Activated T-cell treated with anti-CD3 and anti-CD28 coated beads, Interleukin-2, amount 50 U/mL, for 4 hours (primary cell): ENCODE data around the gene PCYT1B. TPM values are rescaled to one million over a fixed set of nuclear protein-coding genes. Genes with fewer than 3 reads are reported as not detected.

Experiments
- ATAC-seq, 2 donors: fragments of 200-7000 bp; cut with Tn5 transposase; one replicate each; pipeline ENCODE4 v1.10.0; 2021
- DNase-seq: peaks from one replicate; pipeline ENCODE4 v3.0.0-alpha.2; 2020
- H3K27me3 Mint-ChIP-seq: one replicate; pipeline ENCODE4 v1.8.0; 2021; ENCODE audit warnings: low read depth, mixed read lengths
- H3K36me3 Mint-ChIP-seq: one replicate; pipeline ENCODE4 v1.8.0; 2022; ENCODE audit warnings: mixed read lengths; ENCODE audit not compliant: insufficient read depth
- H3K4me1 Mint-ChIP-seq: one replicate; pipeline ENCODE4 v1.8.0; 2021; ENCODE audit warnings: low read depth, mixed read lengths
- H3K4me3 Mint-ChIP-seq: one replicate; pipeline ENCODE4 v1.8.0; 2021; ENCODE audit warnings: mild to moderate bottlenecking, moderate library complexity, mixed read lengths
- H3K9me3 Mint-ChIP-seq: one replicate; pipeline ENCODE4 v1.8.0; 2021; ENCODE audit warnings: mixed read lengths
- total RNA-seq, 3 donors: library from RNA; stranded (reverse); gene quantifications; one replicate each; pipeline ENCODE4 v1.2.1, GENCODE V29; 2021

PCYT1B gene
- total RNA-seq = not detected

GRCh38 chrX:24647257-24648058, at the start of gene PCYT1B:
Gene PCYT1B (minus strand): TSS chrX:24647347. CDS start chrX:24647105, 242 bp downstream.
- H3K36me3 Mint-ChIP-seq = no peaks in the 10 kb centered on the region
- no peaks in the 10 kb centered on the region for H3K9me3 Mint-ChIP-seq
- H3K4me1 Mint-ChIP-seq = peaks cover 14% of the 10 kb centered on the region
- DNase-seq = peak; percentile 29
- peak within 1 kb of the TSS; percentile 69 for H3K4me3 Mint-ChIP-seq
- peaks cover 14% of the 10 kb centered on the region for H3K27me3 Mint-ChIP-seq
- peak; percentile 99 for ATAC-seq

- peaks cover 5% of the 10 kb centered on the region for H3K36me3 Mint-ChIP-seq
- no peaks in the 10 kb centered on the region for H3K27me3 Mint-ChIP-seq
- no peak for DNase-seq
- H3K4me1 Mint-ChIP-seq = peaks cover 6% of the 10 kb centered on the region
- no peak for ATAC-seq
- H3K4me3 Mint-ChIP-seq = no peak overlapping the region
- no peaks in the 10 kb centered on the region for H3K9me3 Mint-ChIP-seq
Measured at GRCh38 chrX:24696294-24696693, 49.1 kb upstream of the PCYT1B start.

GRCh38 chrX:24694825-24695224, 47.7 kb upstream of the PCYT1B start:
- no peak for DNase-seq
- ATAC-seq = no peak
- Mint-ChIP-seq H3K4me1 (peaks cover 6% of the 10 kb centered on the region), H3K27me3 (no peaks in the 10 kb centered on the region), H3K36me3 (peaks cover 2% of the 10 kb centered on the region), H3K4me3 (peak overlapping the region; percentile 89), H3K9me3 (no peaks in the 10 kb centered on the region)

GRCh38 chrX:24693453-24694202, 46.5 kb upstream of the PCYT1B start, which contains the start of gene POLA1:
Gene POLA1 (plus strand): TSS chrX:24693918. CDS start chrX:24693962, 44 bp downstream.
- Mint-ChIP-seq H3K27me3 (no peaks in the 10 kb centered on the region), H3K36me3 (no peaks in the 10 kb centered on the region), H3K4me1 (peaks cover 6% of the 10 kb centered on the region), H3K9me3 (no peaks in the 10 kb centered on the region), H3K4me3 (peak within 1 kb of the TSS; percentile 89)
- ATAC-seq (peak; percentile 93 to 96), DNase-seq (peak; percentile 41)

GRCh38 chrX:24692305-24692704, 45.2 kb upstream of the PCYT1B start:
- no peaks in the 10 kb centered on the region for H3K27me3 Mint-ChIP-seq
- ATAC-seq (no peak), DNase-seq (no peak)
- H3K9me3 Mint-ChIP-seq = no peaks in the 10 kb centered on the region
- no peaks in the 10 kb centered on the region for H3K36me3 Mint-ChIP-seq
- H3K4me3 Mint-ChIP-seq = no peak overlapping the region
- peaks cover 6% of the 10 kb centered on the region for H3K4me1 Mint-ChIP-seq

GRCh38 chrX:24684048-24684447, 36.9 kb upstream of the PCYT1B start:
- ATAC-seq (no peak), DNase-seq (no peak)
- H3K4me3 Mint-ChIP-seq = no peak overlapping the region
- peaks cover 11% of the 10 kb centered on the region for H3K4me1 Mint-ChIP-seq
- no peaks in the 10 kb centered on the region for H3K9me3 Mint-ChIP-seq
- no peaks in the 10 kb centered on the region for H3K36me3 Mint-ChIP-seq
- H3K27me3 Mint-ChIP-seq = no peaks in the 10 kb centered on the region

- Mint-ChIP-seq H3K4me3 (no peak overlapping the region), H3K36me3 (no peaks in the 10 kb centered on the region), H3K27me3 (no peaks in the 10 kb centered on the region), H3K9me3 (no peaks in the 10 kb centered on the region), H3K4me1 (peaks cover 11% of the 10 kb centered on the region)
- ATAC-seq (peak; percentile 98), DNase-seq (no peak)
Measured at GRCh38 chrX:24682739-24683432, 35.7 kb upstream of the PCYT1B start.

DNA sequence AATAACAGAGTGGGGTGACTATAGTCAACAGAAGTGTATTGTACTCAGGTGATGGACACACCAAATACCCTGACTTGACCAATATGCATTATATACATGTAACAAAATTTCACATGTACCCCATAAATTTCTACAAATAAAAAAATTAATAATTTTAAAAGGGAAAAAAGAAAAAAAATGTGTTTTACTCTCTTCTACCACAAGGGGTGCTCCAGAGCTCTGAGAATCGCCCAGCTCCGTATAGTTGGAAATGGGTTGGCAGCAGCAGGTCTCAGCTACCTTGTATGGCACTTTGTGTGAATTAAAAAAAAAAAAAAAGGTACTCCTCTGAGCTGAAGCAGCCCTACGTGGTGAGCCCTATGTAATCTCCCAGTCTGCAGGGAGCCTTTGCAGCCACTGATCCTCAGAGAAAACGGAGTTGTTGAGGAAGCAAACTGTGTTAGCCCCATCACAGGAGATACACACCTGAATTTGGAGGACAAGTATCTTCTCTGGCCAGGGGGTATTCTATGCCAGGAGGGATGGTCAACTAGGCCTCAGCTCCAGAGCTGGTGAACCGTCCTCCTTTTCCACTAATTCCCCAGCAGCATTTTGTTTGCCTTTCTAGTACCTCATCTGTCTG, 29.4 kb upstream of the PCYT1B start:
- no peaks in the 10 kb centered on the region for H3K4me1 Mint-ChIP-seq
- DNase-seq (no peak), ATAC-seq (peak in 1 of 2 donors; percentile 46)
- no peak overlapping the region for H3K4me3 Mint-ChIP-seq
- no peaks in the 10 kb centered on the region for H3K9me3 Mint-ChIP-seq
- H3K36me3 Mint-ChIP-seq = no peaks in the 10 kb centered on the region
- H3K27me3 Mint-ChIP-seq = no peaks in the 10 kb centered on the region

- Mint-ChIP-seq H3K36me3 (no peaks in the 10 kb centered on the region), H3K4me3 (no peak overlapping the region), H3K27me3 (no peaks in the 10 kb centered on the region), H3K4me1 (no peaks in the 10 kb centered on the region), H3K9me3 (no peaks in the 10 kb centered on the region)
- DNase-seq (no peak), ATAC-seq (no peak)
Measured at GRCh38 chrX:24673424-24673823, 26.3 kb upstream of the PCYT1B start.

DNA sequence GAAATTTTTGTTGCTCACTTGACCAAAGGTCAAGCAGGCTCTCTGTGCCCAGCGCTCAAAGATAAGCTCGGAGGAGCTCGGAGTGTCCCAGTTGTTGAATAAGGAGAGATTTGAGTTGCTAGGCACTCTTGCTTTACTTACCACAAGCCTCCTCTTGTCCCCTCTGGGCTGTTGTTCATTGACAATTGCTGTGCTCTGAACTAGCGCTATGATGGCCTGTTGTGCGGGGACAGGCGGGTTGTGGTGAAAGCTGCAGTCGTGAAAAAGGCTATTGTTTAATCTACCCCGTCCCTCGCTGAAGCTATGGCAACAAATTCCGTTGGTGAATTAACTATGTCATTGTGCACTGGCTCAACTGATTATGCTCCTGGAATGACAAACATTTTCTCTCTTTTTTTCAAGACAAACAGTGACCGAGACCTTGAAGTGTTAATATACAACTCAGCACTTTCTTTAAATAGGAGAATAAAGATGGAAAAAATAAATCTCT, 25.6 kb upstream of the PCYT1B start:
- H3K4me3 Mint-ChIP-seq = no peak overlapping the region
- no peaks in the 10 kb centered on the region for H3K9me3 Mint-ChIP-seq
- no peak for DNase-seq
- ATAC-seq = no peak
- H3K4me1 Mint-ChIP-seq = no peaks in the 10 kb centered on the region
- H3K36me3 Mint-ChIP-seq = no peaks in the 10 kb centered on the region
- no peaks in the 10 kb centered on the region for H3K27me3 Mint-ChIP-seq

- Mint-ChIP-seq H3K4me1 (no peaks in the 10 kb centered on the region), H3K9me3 (no peaks in the 10 kb centered on the region)
Measured at GRCh38 chrX:24668111-24668510, 21.0 kb upstream of the PCYT1B start.

GRCh38 chrX:24662352-24662751, 15.2 kb upstream of the PCYT1B start:
- ATAC-seq (no peak), DNase-seq (no peak)
- no peaks in the 10 kb centered on the region for H3K4me1 Mint-ChIP-seq
- H3K4me3 Mint-ChIP-seq = no peak overlapping the region
- no peaks in the 10 kb centered on the region for H3K27me3 Mint-ChIP-seq
- H3K36me3 Mint-ChIP-seq = no peaks in the 10 kb centered on the region
- H3K9me3 Mint-ChIP-seq = no peaks in the 10 kb centered on the region

More at GRCh38 chrX:24668111-24668510, 21.0 kb upstream of the PCYT1B start:
- no peak overlapping the region for H3K4me3 Mint-ChIP-seq
- DNase-seq = no peak
- no peak for ATAC-seq
- no peaks in the 10 kb centered on the region for H3K36me3 Mint-ChIP-seq
- H3K27me3 Mint-ChIP-seq = no peaks in the 10 kb centered on the region

GRCh38 chrX:24661292-24661691, 14.1 kb upstream of the PCYT1B start:
- H3K4me1 Mint-ChIP-seq = no peaks in the 10 kb centered on the region
- no peaks in the 10 kb centered on the region for H3K36me3 Mint-ChIP-seq
- DNase-seq = no peak
- ATAC-seq = no peak
- H3K9me3 Mint-ChIP-seq = no peaks in the 10 kb centered on the region
- no peaks in the 10 kb centered on the region for H3K27me3 Mint-ChIP-seq
- no peak overlapping the region for H3K4me3 Mint-ChIP-seq

GRCh38 chrX:24659646-24660045, 12.5 kb upstream of the PCYT1B start:
- Mint-ChIP-seq H3K4me1 (no peaks in the 10 kb centered on the region), H3K36me3 (no peaks in the 10 kb centered on the region), H3K27me3 (no peaks in the 10 kb centered on the region), H3K4me3 (no peak overlapping the region), H3K9me3 (no peaks in the 10 kb centered on the region)
- no peak for ATAC-seq
- DNase-seq = no peak
